HEK293 (cell line): ENCODE measurements around the gene MLIP.
"Not testable (repeated sequence)": the region's sequence is repeated elsewhere in the genome, so short reads cannot be mapped to it uniquely, and the experiment has no call there.

Experiments used
- CTCF ChIA-PET: fragments of 350-600 bp; formaldehyde crosslinking; extraction: SDS; loops from one replicate; lab custom pipeline; 2021; ENCODE audit warnings: antibody characterized with exemption; lab: Yijun Ruan, JAX
- POLR2A ChIA-PET: fragments of 300-600 bp; formaldehyde crosslinking; extraction: SDS; loops from one replicate; lab custom pipeline; 2020; ENCODE audit warnings: antibody characterized with exemption, inconsistent platforms; lab: Yijun Ruan, JAX
- H3K27ac ChIP-seq: fragments of 200-500 bp; sonication (Bioruptor generic); 2 replicates; pipeline ENCODE4 v1.5.1; 2014; ENCODE audit warnings: low read depth, low read length, control low read depth, inconsistent platforms; ENCODE audit errors: extremely low read depth
- H3K36me3 ChIP-seq, 2 experiments: fragments of 200-500 bp in 1 of 2; sonication (Bioruptor generic) in 1 of 2; 1 replicate in 1 of 2; 2 replicates in 1 of 2; pipeline ENCODE4 v1.5.1; 2014 to 2017; ENCODE audit warnings: inconsistent platforms in 2 of 2, low read length in 2 of 2; ENCODE audit not compliant: control insufficient read depth in 2 of 2, insufficient read depth in 1 of 2
- H3K4me1 ChIP-seq: fragments of 200-500 bp; sonication (Bioruptor generic); 2 replicates; pipeline ENCODE4 v1.5.1; 2014; ENCODE audit warnings: mild to moderate bottlenecking, low read length, inconsistent platforms; ENCODE audit not compliant: control insufficient read depth, insufficient read depth
- H3K4me3 ChIP-seq: 2 replicates; pipeline ENCODE4 v1.5.1; 2011; ENCODE audit warnings: low read depth, mild to moderate bottlenecking, control low read depth, low read length, moderate library complexity
- H3K9me3 ChIP-seq: fragments of 200-500 bp; sonication (Bioruptor generic); 2 replicates; pipeline ENCODE4 v1.5.1; 2014; ENCODE audit warnings: low read depth, low read length, inconsistent platforms; ENCODE audit not compliant: control insufficient read depth, insufficient read depth
- KLF1 ChIP-seq: fragments of 450-650 bp; formaldehyde crosslinking; IDR thresholded peaks from 2 replicates; pipeline ENCODE4 v1.5.1; 2016; ENCODE audit warnings: missing biosample characterization, missing genetic modification characterization
- KLF16 ChIP-seq: fragments of 450-650 bp; formaldehyde crosslinking; IDR thresholded peaks from 2 replicates; pipeline ENCODE4 v1.5.1; 2017; ENCODE audit warnings: missing biosample characterization, missing genetic modification characterization
- KLF9 ChIP-seq: fragments of 450-650 bp; formaldehyde crosslinking; IDR thresholded peaks from 2 replicates; pipeline ENCODE4 v1.5.1; 2016; ENCODE audit warnings: missing biosample characterization, missing genetic modification characterization, low read depth
- OSR2 ChIP-seq: fragments of 450-650 bp; formaldehyde crosslinking; IDR thresholded peaks from 2 replicates; pipeline ENCODE4 v1.5.1; 2016; ENCODE audit warnings: missing biosample characterization, missing genetic modification characterization
- SP7 ChIP-seq: fragments of 450-650 bp; formaldehyde crosslinking; IDR thresholded peaks from 2 replicates; pipeline ENCODE4 v1.5.1; 2016; ENCODE audit warnings: missing biosample characterization, missing genetic modification characterization
- ZBTB44 ChIP-seq: fragments of 450-650 bp; IDR thresholded peaks from 2 replicates; pipeline ENCODE4 v1.5.1; 2018; ENCODE audit warnings: missing biosample characterization, mild to moderate bottlenecking, missing genetic modification characterization
- ZNF121 ChIP-seq: fragments of 450-650 bp; formaldehyde crosslinking; IDR thresholded peaks from 2 replicates; pipeline ENCODE4 v1.5.1; 2016; ENCODE audit warnings: missing biosample characterization, missing genetic modification characterization
- ZNF23 ChIP-seq: fragments of 450-650 bp; formaldehyde crosslinking; IDR thresholded peaks from 2 replicates; pipeline ENCODE4 v1.5.1; 2016; ENCODE audit warnings: missing biosample characterization, missing genetic modification characterization, borderline replicate concordance
- ZNF404 ChIP-seq: fragments of 450-650 bp; formaldehyde crosslinking; IDR thresholded peaks from 2 replicates; pipeline ENCODE4 v1.5.1; 2017; ENCODE audit warnings: missing biosample characterization, missing genetic modification characterization
- ZNF473 ChIP-seq: fragments of 450-650 bp; formaldehyde crosslinking; IDR thresholded peaks from 2 replicates; pipeline ENCODE4 v1.5.1; 2017; ENCODE audit warnings: missing biosample characterization, missing genetic modification characterization
- ZNF501 ChIP-seq: fragments of 450-650 bp; formaldehyde crosslinking; IDR thresholded peaks from 2 replicates; pipeline ENCODE4 v1.5.1; 2016; ENCODE audit warnings: missing biosample characterization, missing genetic modification characterization
- ZNF518A ChIP-seq: fragments of 450-650 bp; formaldehyde crosslinking; conservative IDR thresholded peaks from 2 replicates; pipeline ENCODE4 v1.5.1; 2016; ENCODE audit warnings: low read depth, missing biosample characterization, missing genetic modification characterization
- ZNF623 ChIP-seq: fragments of 450-650 bp; formaldehyde crosslinking; IDR thresholded peaks from 2 replicates; pipeline ENCODE4 v1.5.1; 2016; ENCODE audit warnings: missing biosample characterization, missing genetic modification characterization
- ZNF626 ChIP-seq: fragments of 450-650 bp; sonication (Bioruptor Pico); formaldehyde crosslinking; IDR thresholded peaks from 2 replicates; pipeline ENCODE4 v1.5.1; 2018; ENCODE audit warnings: missing biosample characterization, missing genetic modification characterization, inconsistent platforms
- ZNF629 ChIP-seq: fragments of 450-650 bp; formaldehyde crosslinking; IDR thresholded peaks from 2 replicates; pipeline ENCODE4 v1.5.1; 2017; ENCODE audit warnings: missing biosample characterization, missing genetic modification characterization
- ZNF777 ChIP-seq: fragments of 450-650 bp; formaldehyde crosslinking; IDR thresholded peaks from 2 replicates; pipeline ENCODE4 v1.5.1; 2017; ENCODE audit warnings: missing biosample characterization, missing genetic modification characterization, borderline replicate concordance
- ZNF843 ChIP-seq: fragments of 450-650 bp; formaldehyde crosslinking; IDR thresholded peaks from 2 replicates; pipeline ENCODE4 v1.5.1; 2016; ENCODE audit warnings: missing biosample characterization, missing genetic modification characterization

MLIP gene

GRCh38 chr6:54076159-54076789 lies 35.0 kb upstream of the MLIP start:
- Histone ChIP-seq H3K36me3 (no peaks in the 10 kb centered on the region), H3K9me3 (no peaks in the 10 kb centered on the region), H3K4me1 (no peaks in the 10 kb centered on the region), H3K27ac (no peak overlapping the region), H3K4me3 (no peak overlapping the region)
- TF ChIP-seq KLF16 (tag by site-specific recombination) (no peak), ZNF404 (tag by site-specific recombination) (no peak)
- POLR2A ChIA-PET = no interaction called here
- CTCF ChIA-PET = no interaction called here

GRCh38 chr6:54081499-54081898 lies 29.7 kb upstream of the MLIP start:
- CTCF ChIA-PET, POLR2A ChIA-PET: not testable (repeated sequence)

GRCh38 chr6:54083287-54083686 lies 28.0 kb upstream of the MLIP start:
- POLR2A ChIA-PET = no interaction called here
- no peaks in the 10 kb centered on the region for H3K4me1 ChIP-seq
- H3K4me3 ChIP-seq = no peak overlapping the region
- no peaks in the 10 kb centered on the region for H3K36me3 ChIP-seq
- no peaks in the 10 kb centered on the region for H3K9me3 ChIP-seq
- no peak for TF ChIP-seq ZNF501 (tag by site-specific recombination)
- CTCF ChIA-PET = interaction anchor here (0.5 to 1.2 kb wide), 5 partner anchors 37 to 366 kb away, joined by 3 to 5 read pairs (median 3); no protein-coding TSS in a partner anchor
- no peak overlapping the region for H3K27ac ChIP-seq

More at GRCh38 chr6:54081499-54081898, 29.7 kb upstream of the MLIP start:
- H3K9me3 ChIP-seq, H3K4me1 ChIP-seq, H3K27ac ChIP-seq, H3K36me3 ChIP-seq, H3K4me3 ChIP-seq: not testable (repeated sequence)

GRCh38 chr6:54084231-54084630 lies 27.0 kb upstream of the MLIP start:
- no peaks in the 10 kb centered on the region for H3K36me3 ChIP-seq
- POLR2A ChIA-PET = no interaction called here
- H3K9me3 ChIP-seq = no peaks in the 10 kb centered on the region
- TF ChIP-seq KLF1 (peak; percentile 81), ZNF121 (tag by site-specific recombination) (no peak), ZBTB44 (tag by site-specific recombination) (peak; percentile 94), KLF9 (tag by site-specific recombination) (no peak), OSR2 (tag by site-specific recombination) (0 out of 2 replicates have a peak, but pooled peaks have one; percentile 19), ZNF843 (tag by site-specific recombination) (peak; percentile 25; the same call in 1 of the 2 replicates), ZNF623 (no peak), ZNF473 (no peak), ZNF626 (no peak), SP7 (peak; percentile 94)
- H3K4me3 ChIP-seq = no peak overlapping the region
- no peaks in the 10 kb centered on the region for H3K4me1 ChIP-seq
- H3K27ac ChIP-seq = no peak overlapping the region
- CTCF ChIA-PET = interaction anchor here (0.9 to 1.2 kb wide), 2 partner anchors 36 to 98 kb away, joined by 3 to 5 read pairs; no protein-coding TSS in a partner anchor

GRCh38 chr6:54085047-54085446 lies 26.2 kb upstream of the MLIP start:
- Histone ChIP-seq H3K36me3 (no peaks in the 10 kb centered on the region), H3K27ac (no peak overlapping the region), H3K4me3 (no peak overlapping the region), H3K4me1 (no peaks in the 10 kb centered on the region), H3K9me3 (no peaks in the 10 kb centered on the region)
- CTCF ChIA-PET = no interaction called here
- POLR2A ChIA-PET = no interaction called here
- TF ChIP-seq ZNF518A (tag by site-specific recombination) (no peak), ZNF23 (no peak), ZNF843 (tag by site-specific recombination) (no peak), ZNF777 (tag by site-specific recombination) (no peak), ZNF629 (tag by site-specific recombination) (no peak)
